ENCODE results near the gene LTA.

- TF ChIP-seq POLR2A (IDR thresholded peaks at IDR 0.05), result no peak
- no peak for TF ChIP-seq CTCF (IDR thresholded peaks at IDR 0.05)
Observed at GRCh38 chr6:31568537-31568961, 3.5 kb upstream of the LTA start.
